ENCODE data around the gene GUCD1. TPM values are rescaled to one million over a fixed set of nuclear protein-coding genes. Genes with fewer than 3 reads are reported as not detected.

GUCD1 gene
- total and polyA plus RNA-seq, 2 experiments from 2014 or later: 37.2 to 125 TPM

DNA sequence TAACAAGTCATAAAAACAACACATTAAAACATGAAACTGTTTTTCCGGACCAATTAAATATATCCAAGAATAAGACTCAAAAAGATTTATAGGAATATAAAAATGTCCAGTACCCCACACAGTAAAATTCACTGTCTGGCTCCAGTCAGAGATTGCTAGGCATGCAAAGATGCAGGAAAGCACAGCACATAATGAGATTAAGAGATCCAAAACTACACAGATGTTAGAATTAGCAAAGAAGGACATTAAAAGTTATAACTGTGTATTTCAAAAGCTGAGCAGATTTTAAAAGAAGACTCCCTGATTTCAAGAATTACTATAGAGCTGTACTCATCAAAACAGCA is 24.3 kb upstream of the GUCD1 start:
- in situ Hi-C loops (cut with MboI): no loop called here
- Histone ChIP-seq H3K4me2 (ENCODE audit: unreplicated experiment) (no peak overlapping the region), H3K79me2 (ENCODE audit: insufficient read depth) (no peaks in the 10 kb centered on the region), H3K27me3 (replicated peaks; ENCODE audit: insufficient read depth) (no peaks in the 10 kb centered on the region), H3K9me2 (ENCODE audit: insufficient read depth) (no peaks in the 10 kb centered on the region), H3K4me3 (no peak overlapping the region), H3F3A (ENCODE audit: insufficient read depth) (peaks cover 42% of the 10 kb centered on the region), H3K9ac (no peak overlapping the region), H3K4me1 (ENCODE audit: insufficient read depth) (peaks cover 31% of the 10 kb centered on the region), H2AFZ (no peak overlapping the region), H3K27ac (peak overlapping the region; percentile 55), H4K20me1 (ENCODE audit: insufficient read depth) (peaks cover 4% of the 10 kb centered on the region; the same call in 1 of the 2 replicates), H3K36me3 (ENCODE audit: low read depth) (peaks cover 14% of the 10 kb centered on the region; the same call in 1 of the 2 replicates), H3K9me3 (ENCODE audit: low read depth) (no peaks in the 10 kb centered on the region)
- TF ChIP-seq EZH2phosphoT487 (IDR thresholded peaks at IDR 0.05; ENCODE audit: insufficient read depth, low read depth): no peak
- no peak for TF ChIP-seq EZH2 (IDR thresholded peaks at IDR 0.05; ENCODE audit: insufficient read depth, poor library complexity, severe bottlenecking)
- DNase-seq: no peak
- 10% methylated on average over 1 of the region's 1 CpG for WGBS, 2 experiments (ENCODE audit: low coverage in 1 of 2, low lambda C conversion rate in 2 of 2, missing lambda C conversion rate in 2 of 2)

GRCh38 chr22:24578355-24579257 is 23.7 kb upstream of the GUCD1 start:
- H3K9ac ChIP-seq: no peak overlapping the region
- TF ChIP-seq EZH2 (IDR thresholded peaks at IDR 0.05; ENCODE audit: insufficient read depth, poor library complexity, severe bottlenecking) (no peak), EZH2phosphoT487 (IDR thresholded peaks at IDR 0.05; ENCODE audit: insufficient read depth, low read depth) (no peak)
- H3K79me2 ChIP-seq (ENCODE audit: insufficient read depth): no peaks in the 10 kb centered on the region
- H3K27me3 ChIP-seq (replicated peaks; ENCODE audit: insufficient read depth): no peaks in the 10 kb centered on the region
- H3K4me1 ChIP-seq (ENCODE audit: insufficient read depth): peaks cover 27% of the 10 kb centered on the region
- H3K4me3 ChIP-seq: no peak overlapping the region
- H3K4me2 ChIP-seq (ENCODE audit: unreplicated experiment): no peak overlapping the region
- peak; percentile 28 for DNase-seq
- peaks cover 4% of the 10 kb centered on the region; the same call in 1 of the 2 replicates for H4K20me1 ChIP-seq (ENCODE audit: insufficient read depth)
- H3K27ac ChIP-seq: peak overlapping the region; percentile 55; the same call in 1 of the 2 replicates
- in situ Hi-C loops (cut with MboI): no loop called here
- H2AFZ ChIP-seq: no peak overlapping the region
- H3K9me2 ChIP-seq (ENCODE audit: insufficient read depth): no peaks in the 10 kb centered on the region
- peaks cover 42% of the 10 kb centered on the region for H3F3A ChIP-seq (ENCODE audit: insufficient read depth)
- H3K9me3 ChIP-seq (ENCODE audit: low read depth): no peaks in the 10 kb centered on the region
- 72 to 77% methylated on average over 8 of the region's 8 CpGs for WGBS, 2 experiments (ENCODE audit: low coverage in 1 of 2, low lambda C conversion rate in 2 of 2, missing lambda C conversion rate in 2 of 2)
- peaks cover 20% of the 10 kb centered on the region; the same call in 1 of the 2 replicates for H3K36me3 ChIP-seq (ENCODE audit: low read depth)

- H4K20me1 ChIP-seq (ENCODE audit: insufficient read depth): peaks cover 4% of the 10 kb centered on the region; the same call in 1 of the 2 replicates
- H3K4me1 ChIP-seq (ENCODE audit: insufficient read depth): peaks cover 25% of the 10 kb centered on the region
- no peak overlapping the region for H3K27ac ChIP-seq
- in situ Hi-C loops (cut with MboI): no loop called here
- H3K36me3 ChIP-seq (ENCODE audit: low read depth): peaks cover 35% of the 10 kb centered on the region; the same call in 1 of the 2 replicates
- H3K4me3 ChIP-seq: no peak overlapping the region
- H3K27me3 ChIP-seq (replicated peaks; ENCODE audit: insufficient read depth): no peaks in the 10 kb centered on the region
- peaks cover 42% of the 10 kb centered on the region for H3F3A ChIP-seq (ENCODE audit: insufficient read depth)
- no peaks in the 10 kb centered on the region for H3K79me2 ChIP-seq (ENCODE audit: insufficient read depth)
- H3K4me2 ChIP-seq (ENCODE audit: unreplicated experiment): no peak overlapping the region
- no peak overlapping the region for H2AFZ ChIP-seq
- no peak for TF ChIP-seq EZH2phosphoT487 (IDR thresholded peaks at IDR 0.05; ENCODE audit: insufficient read depth, low read depth)
- no peak for TF ChIP-seq EZH2 (IDR thresholded peaks at IDR 0.05; ENCODE audit: insufficient read depth, poor library complexity, severe bottlenecking)
- DNase-seq: no peak
- no peaks in the 10 kb centered on the region for H3K9me2 ChIP-seq (ENCODE audit: insufficient read depth)
- no peak overlapping the region for H3K9ac ChIP-seq
- 97 to 100% methylated on average over 1 of the region's 1 CpG for WGBS, 2 experiments (ENCODE audit: low coverage in 1 of 2, low lambda C conversion rate in 2 of 2, missing lambda C conversion rate in 2 of 2)
- H3K9me3 ChIP-seq (ENCODE audit: low read depth): no peaks in the 10 kb centered on the region
These were observed 21.8 kb upstream of the GUCD1 start for GRCh38 chr22:24576778-24577177.

- no peak for DNase-seq
- no peaks in the 10 kb centered on the region for H3K4me1 ChIP-seq (ENCODE audit: insufficient read depth)
- H3K9me3 ChIP-seq (ENCODE audit: low read depth): no peaks in the 10 kb centered on the region
- peaks cover 4% of the 10 kb centered on the region; the same call in 1 of the 2 replicates for H3F3A ChIP-seq (ENCODE audit: insufficient read depth)
- peaks cover 36% of the 10 kb centered on the region; the same call in 1 of the 2 replicates for H3K36me3 ChIP-seq (ENCODE audit: low read depth)
- H3K9ac ChIP-seq: no peak overlapping the region
- TF ChIP-seq EZH2 (IDR thresholded peaks at IDR 0.05; ENCODE audit: insufficient read depth, poor library complexity, severe bottlenecking) (no peak), EZH2phosphoT487 (IDR thresholded peaks at IDR 0.05; ENCODE audit: insufficient read depth, low read depth) (no peak)
- in situ Hi-C loops (cut with MboI): no loop called here
- no peak overlapping the region for H3K4me3 ChIP-seq
- peaks cover 41% of the 10 kb centered on the region for H3K79me2 ChIP-seq (ENCODE audit: insufficient read depth)
- 91 to 93% methylated on average over 7 of the region's 7 CpGs for WGBS, 2 experiments (ENCODE audit: low coverage in 1 of 2, low lambda C conversion rate in 2 of 2, missing lambda C conversion rate in 2 of 2)
- no peak overlapping the region for H2AFZ ChIP-seq
- H3K27ac ChIP-seq: no peak overlapping the region
- no peaks in the 10 kb centered on the region for H3K27me3 ChIP-seq (replicated peaks; ENCODE audit: insufficient read depth)
- H3K9me2 ChIP-seq (ENCODE audit: insufficient read depth): no peaks in the 10 kb centered on the region
- H3K4me2 ChIP-seq (ENCODE audit: unreplicated experiment): no peak overlapping the region
- H4K20me1 ChIP-seq (ENCODE audit: insufficient read depth): 0 out of 2 replicates have a peak, but pooled peaks cover 6% of the 10 kb centered on the region
These were observed 16.3 kb upstream of the GUCD1 start for GRCh38 chr22:24571266-24571665.

Measured in GM23248 (cell line).